Measurements from ENCODE around the gene KAT6B.

Gene KAT6B

DNA sequence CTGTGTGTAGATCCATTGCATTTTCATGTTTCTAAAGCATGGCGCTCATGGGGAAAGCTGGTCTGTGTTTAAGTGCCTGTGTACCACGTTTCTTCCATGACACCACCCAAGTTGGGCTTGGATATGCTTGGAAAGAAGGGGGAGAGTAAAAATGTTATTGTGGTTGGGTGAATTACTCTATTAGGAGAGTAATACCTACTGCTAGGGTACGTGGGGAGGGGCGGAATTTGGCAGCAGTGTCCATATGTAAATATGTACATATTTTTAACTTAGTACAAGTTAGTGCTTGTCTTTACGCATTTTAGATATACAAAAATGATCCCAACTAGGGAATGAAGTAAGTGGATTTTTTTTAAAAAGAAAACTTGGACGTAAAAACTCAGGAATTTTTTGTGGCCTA is 242.1 kb downstream of the KAT6B start:
- DNase-seq (ENCODE audit: low read depth) = no peak

DNA sequence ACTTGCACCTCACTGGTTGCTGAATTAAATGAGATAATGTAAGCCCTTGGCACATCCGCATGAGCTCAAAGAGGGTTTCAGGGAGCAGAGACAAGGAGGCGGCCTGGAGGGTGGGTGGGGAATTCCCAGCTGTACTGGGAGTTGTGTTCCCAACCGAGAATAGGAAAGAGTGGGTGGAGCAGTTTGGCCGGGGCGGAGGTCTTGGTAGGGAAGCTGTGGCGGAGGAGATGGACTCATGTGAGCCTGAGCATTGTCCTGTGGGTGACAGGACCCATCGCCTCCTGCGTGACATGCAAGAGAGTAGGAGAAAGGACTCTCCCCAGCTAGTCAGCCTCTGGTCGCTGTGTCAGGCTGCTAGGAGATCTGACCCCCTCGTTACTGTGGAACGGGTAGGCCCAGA is 244.1 kb downstream of the KAT6B start:
- no peak for DNase-seq (ENCODE audit: low read depth)

DNA sequence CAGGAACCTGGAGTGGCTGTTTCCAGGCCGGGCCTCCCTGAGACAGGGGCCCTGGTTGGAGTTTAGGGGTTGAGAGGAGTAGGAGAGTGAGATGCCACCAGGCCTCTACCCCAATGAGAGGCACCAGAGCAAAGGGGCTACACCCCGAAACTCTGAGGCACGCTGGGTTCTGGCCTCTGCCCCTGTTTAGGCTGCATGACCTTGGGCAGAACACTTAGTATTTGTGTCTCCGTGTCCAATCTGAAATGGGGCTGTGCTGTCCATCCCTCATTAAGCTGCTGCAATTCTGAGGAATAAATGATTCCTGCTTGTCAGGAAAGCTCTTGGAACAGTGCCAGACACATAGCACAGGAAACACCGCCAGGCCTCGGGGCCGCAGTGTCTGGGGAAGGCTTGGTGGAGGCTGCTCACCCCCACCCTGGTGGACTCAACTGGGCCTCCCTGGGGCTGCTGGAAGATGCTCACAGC is 244.6 kb downstream of the KAT6B start:
- no peak for DNase-seq (ENCODE audit: low read depth)

DNA sequence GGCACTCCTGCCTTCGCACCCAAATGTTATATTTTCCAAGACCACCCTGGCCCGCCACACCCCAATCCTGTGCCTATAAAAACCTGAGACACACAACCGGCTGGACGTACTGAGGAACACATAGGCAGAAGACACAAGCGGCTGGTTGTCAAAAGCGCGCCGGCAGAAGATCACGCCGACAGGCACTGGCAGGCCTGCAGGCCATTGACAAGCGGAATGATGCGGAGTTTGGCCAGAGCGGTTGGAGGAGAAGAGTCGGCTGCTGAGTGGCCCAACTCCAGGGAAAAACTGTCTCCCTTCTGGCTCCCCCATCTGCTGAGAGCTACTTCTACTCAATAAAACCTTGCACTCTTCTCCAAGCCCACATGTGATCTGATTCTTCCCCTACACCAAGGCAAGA is 245.4 kb downstream of the KAT6B start:
- no peak for DNase-seq (ENCODE audit: low read depth)

DNA sequence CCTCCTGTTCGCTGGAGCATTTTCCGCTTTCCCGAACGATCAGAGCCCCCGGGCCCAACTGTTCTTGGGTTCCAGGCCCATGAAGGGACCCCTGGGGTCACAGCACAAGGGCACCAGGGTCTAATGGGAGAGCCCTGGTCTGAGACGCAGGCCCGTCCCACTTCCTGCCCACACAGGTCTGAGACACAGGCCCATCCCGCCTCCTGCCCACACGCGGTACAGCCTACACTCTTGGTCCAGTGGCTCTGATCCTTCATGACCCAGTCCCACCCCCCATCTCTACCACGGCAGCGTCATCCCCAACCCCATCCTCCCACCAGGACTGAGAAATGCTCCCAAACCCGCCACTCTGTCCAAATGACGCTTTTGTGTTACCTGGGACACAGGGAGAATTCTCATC is 246.3 kb downstream of the KAT6B start:
- DNase-seq (ENCODE audit: low read depth) = no peak

DNA sequence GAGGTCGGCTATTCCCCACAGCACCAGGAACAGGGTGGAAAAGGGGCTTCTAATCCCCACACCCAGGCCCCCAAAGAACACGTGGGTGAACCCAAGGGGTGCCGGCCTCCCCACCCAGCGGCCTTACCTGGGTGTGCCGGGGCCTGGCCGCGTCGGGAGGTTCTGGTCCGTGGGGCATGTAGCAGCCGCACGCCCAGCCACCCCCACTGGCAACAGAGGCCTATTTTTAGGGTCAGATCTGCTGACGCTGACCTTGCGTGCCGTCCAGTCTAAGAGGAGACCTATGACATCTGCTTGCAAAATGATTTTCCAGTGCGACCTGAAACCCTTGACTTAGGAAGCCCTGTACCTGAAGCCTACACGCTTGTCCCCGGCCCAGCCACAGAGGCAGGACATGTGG is 247.0 kb downstream of the KAT6B start:
- no peak for DNase-seq (ENCODE audit: low read depth)

DNA sequence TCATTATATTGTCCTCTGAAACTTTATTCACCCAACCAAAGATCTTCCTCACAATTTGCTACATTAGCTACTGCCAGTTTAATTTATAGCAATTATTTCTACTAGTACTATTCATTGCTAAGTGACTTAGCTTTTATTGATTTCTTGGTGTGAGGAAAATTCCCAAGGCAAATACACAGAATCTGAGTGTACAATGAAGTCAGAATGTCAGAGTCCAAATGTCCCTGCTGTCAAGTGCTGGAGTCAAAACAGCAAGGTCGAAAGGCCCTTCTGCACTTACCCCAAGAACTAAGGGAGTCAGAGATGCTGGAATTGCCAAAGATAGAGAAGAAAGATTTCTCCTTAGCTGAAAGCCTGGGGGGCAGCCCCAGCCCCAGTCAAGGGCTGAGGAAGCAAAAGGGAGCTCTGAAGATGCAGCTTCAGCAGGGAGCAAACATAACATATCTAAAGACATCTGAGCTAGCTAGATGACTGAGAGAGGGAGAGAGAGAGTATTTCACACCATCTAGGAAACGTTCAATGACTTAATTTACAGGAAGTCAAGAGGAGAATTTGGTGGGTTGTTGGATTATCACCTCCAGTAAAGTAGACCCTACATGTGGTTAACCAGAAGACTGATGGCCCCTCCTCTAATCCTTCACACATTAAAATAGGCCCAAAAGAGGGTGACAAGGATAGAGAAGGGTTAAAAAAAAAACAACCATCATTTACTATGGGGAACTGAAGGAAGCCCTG is 248.5 kb downstream of the KAT6B start:
- DNase-seq (ENCODE audit: low read depth) = no peak

DNA sequence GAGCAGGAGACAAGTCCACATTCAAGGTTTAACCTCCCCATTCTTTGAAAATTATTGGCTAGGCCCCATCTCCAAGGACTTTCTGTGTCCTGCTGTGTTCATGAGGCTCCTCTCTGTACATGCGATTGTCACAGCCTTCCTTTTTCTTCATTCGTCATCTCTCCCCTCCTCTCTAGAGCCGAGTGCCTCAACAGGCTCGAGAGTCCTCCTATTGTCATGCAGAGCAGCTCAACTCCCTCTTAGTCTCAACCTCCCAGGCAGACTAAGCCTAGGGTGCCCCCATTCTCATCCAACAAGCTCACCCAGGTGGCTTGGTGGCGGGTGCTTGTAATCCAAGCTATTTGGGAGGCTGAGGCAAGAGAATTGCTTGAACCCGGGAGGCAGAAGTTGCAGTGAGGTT is 249.9 kb downstream of the KAT6B start:
- DNase-seq (ENCODE audit: low read depth) = no peak

DNA sequence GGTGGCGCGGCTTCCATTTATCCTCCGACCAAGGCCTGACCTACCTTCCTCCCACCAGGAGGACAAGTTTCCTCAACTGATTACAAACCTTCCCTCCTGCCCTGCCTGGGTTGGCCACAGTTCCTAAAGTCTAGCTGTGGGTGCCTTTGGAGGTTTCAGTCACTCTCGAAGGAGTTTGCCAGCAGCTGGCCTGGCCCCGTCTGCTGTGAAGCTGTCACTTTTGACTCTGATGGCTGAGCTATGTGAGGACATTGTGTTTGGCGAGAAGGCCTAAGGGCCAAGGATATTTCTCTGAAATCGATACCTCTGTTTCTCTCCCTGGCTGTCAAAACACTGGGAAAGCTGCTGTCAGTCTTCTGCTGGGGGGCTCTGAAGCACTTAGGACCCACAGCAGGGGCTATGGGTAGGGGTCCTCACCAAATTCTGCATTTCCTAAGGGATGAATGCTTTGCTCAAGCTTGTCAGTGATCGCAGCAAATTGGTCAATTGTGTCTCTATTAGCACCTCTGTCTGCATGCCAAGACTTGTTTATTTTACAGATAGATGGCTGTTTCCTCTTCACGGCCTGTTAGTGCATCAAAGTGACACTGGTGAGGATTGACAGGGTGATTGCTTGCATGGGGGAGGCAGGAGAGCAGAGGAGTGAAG is 253.2 kb downstream of the KAT6B start:
- no peak for DNase-seq (ENCODE audit: low read depth)

DNA sequence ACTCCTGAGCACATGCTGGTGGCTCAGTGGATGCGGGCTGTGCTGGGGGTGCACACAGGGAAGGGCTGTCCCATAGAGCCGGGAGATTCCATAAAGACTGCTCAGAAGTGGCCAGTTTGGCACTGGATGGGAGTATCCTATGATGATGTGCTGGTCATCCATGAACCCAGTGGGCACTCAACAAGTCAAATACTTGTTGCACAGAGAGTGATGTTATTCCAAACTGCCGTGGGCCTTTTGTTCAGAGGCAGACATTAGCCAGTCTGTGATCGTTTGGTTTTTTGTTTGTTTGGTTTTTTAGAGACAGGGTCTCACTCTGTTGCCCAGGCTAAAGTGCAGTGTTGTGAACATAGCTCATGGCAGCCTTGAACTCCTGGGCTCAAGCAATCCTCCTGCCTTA is 254.2 kb downstream of the KAT6B start:
- no peak for DNase-seq (ENCODE audit: low read depth)

DNA sequence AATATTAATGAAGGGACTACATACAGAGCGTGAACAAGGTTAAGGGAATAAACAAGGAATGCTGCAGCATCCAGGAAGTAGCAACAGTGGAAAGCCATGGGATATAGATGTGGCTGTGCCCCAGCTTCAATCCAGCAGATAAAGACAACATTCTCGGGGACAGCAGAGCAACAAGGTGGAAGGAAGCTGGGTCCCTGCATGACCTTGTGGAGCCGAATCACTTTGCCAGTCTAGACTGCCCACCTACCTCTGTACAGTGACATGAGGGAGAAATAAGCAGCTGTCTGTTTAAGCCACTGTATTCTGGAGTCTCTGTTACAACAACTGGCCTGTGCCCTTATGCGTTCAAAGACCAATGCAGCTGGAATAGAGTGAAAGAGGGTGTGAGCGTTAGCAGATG is 255.0 kb downstream of the KAT6B start:
- no peak for DNase-seq (ENCODE audit: low read depth)
